Measurements from ENCODE around the gene GDF11. TPM values are rescaled to one million over a fixed set of nuclear protein-coding genes. Genes with fewer than 3 reads are reported as not detected.

Gene GDF11
- total RNA-seq, 1 experiment from 2014 or later = 31.8 TPM

- Mint-ChIP-seq H3K4me3 (no peak overlapping the region), H3K27ac (no peak overlapping the region), H3K36me3 (ENCODE audit: insufficient read depth in 1 of 3, low read depth in 3 of 3) (peaks cover 25 to 51% (median 48%) of the 10 kb centered on the region in 3 experiments), H3K9me3 (no peaks in the 10 kb centered on the region), H3K4me1 (no peaks in the 10 kb centered on the region), H3K27me3 (ENCODE audit: low read depth) (no peaks in the 10 kb centered on the region)
- H2BK15ac ChIP-seq (ENCODE audit: low read depth, low read length) = no peak overlapping the region
- no peaks in the 10 kb centered on the region for H3K23me2 ChIP-seq (ENCODE audit: insufficient read length, low read depth, low read length, poor library complexity, severe bottlenecking)
- H2BK5ac ChIP-seq (ENCODE audit: insufficient read length, low read length) = no peak overlapping the region
- H3K27ac ChIP-seq (ENCODE audit: insufficient read length, low read depth, low read length) = no peak overlapping the region
- H3K4me2 ChIP-seq (ENCODE audit: insufficient read depth, insufficient read length, low read length) = no peak overlapping the region
- H2AFZ ChIP-seq (ENCODE audit: low read length) = no peak overlapping the region
- H3K56ac ChIP-seq (ENCODE audit: insufficient read length, low read depth, low read length) = no peak overlapping the region
- no peaks in the 10 kb centered on the region for H4K20me1 ChIP-seq (ENCODE audit: control insufficient read depth, insufficient read depth, insufficient read length)
- H3T11ph ChIP-seq (ENCODE audit: low read length) = no peak overlapping the region
- H2BK120ac ChIP-seq (ENCODE audit: low read depth, low read length, poor library complexity, severe bottlenecking) = no peak overlapping the region
- H3K79me2 ChIP-seq (ENCODE audit: insufficient read depth, low read length) = no peaks in the 10 kb centered on the region
- no peaks in the 10 kb centered on the region for H3K79me1 ChIP-seq (ENCODE audit: insufficient read depth, low read depth, low read length, poor library complexity, severe bottlenecking)
- no peak overlapping the region for H3K18ac ChIP-seq (ENCODE audit: insufficient read length, low read depth, low read length)
- no peak overlapping the region for H4K5ac ChIP-seq (ENCODE audit: insufficient read length, low read depth, low read length)
- H4K8ac ChIP-seq (replicated peaks; ENCODE audit: insufficient read length, low read depth, low read length) = no peak overlapping the region
- no peak overlapping the region for H3K9ac ChIP-seq (ENCODE audit: extremely low read depth, insufficient read length, low read length)
- H3K14ac ChIP-seq (ENCODE audit: insufficient read depth, low read length) = no peak overlapping the region
- no peaks in the 10 kb centered on the region for H3K4me1 ChIP-seq (ENCODE audit: insufficient read depth, low read length)
- no peak overlapping the region for H2BK20ac ChIP-seq (ENCODE audit: low read depth, low read length, poor library complexity, severe bottlenecking)
- H3K23ac ChIP-seq (ENCODE audit: insufficient read length, low read depth, low read length) = no peak overlapping the region
- H2BK12ac ChIP-seq (ENCODE audit: insufficient read length, low read depth, low read length) = no peak overlapping the region
- no peaks in the 10 kb centered on the region for H3K9me3 ChIP-seq (ENCODE audit: control insufficient read depth, low read depth, low read length)
- no peak overlapping the region for H4K91ac ChIP-seq (ENCODE audit: insufficient read length, low read depth, low read length)
- no peak overlapping the region for H2AK5ac ChIP-seq (ENCODE audit: insufficient read length, low read length)
- H3K27me3 ChIP-seq (ENCODE audit: insufficient read depth, low read length) = no peaks in the 10 kb centered on the region; the same call in 1 of the 2 replicates
- TF ChIP-seq, protein P1, sequence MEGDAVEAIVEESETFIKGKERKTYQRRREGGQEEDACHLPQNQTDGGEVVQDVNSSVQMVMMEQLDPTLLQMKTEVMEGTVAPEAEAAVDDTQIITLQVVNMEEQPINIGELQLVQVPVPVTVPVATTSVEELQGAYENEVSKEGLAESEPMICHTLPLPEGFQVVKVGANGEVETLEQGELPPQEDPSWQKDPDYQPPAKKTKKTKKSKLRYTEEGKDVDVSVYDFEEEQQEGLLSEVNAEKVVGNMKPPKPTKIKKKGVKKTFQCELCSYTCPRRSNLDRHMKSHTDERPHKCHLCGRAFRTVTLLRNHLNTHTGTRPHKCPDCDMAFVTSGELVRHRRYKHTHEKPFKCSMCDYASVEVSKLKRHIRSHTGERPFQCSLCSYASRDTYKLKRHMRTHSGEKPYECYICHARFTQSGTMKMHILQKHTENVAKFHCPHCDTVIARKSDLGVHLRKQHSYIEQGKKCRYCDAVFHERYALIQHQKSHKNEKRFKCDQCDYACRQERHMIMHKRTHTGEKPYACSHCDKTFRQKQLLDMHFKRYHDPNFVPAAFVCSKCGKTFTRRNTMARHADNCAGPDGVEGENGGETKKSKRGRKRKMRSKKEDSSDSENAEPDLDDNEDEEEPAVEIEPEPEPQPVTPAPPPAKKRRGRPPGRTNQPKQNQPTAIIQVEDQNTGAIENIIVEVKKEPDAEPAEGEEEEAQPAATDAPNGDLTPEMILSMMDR (conservative IDR thresholded peaks at IDR 0.05) = no peak
- no peak for DNase-seq
- H3K4ac ChIP-seq (ENCODE audit: low read depth, low read length) = no peak overlapping the region
- no CpG with 5 or more reads among the region's 16 CpGs for WGBS (ENCODE audit: extremely low coverage, insufficient read length, low lambda C conversion rate)
These were observed 44.5 kb upstream of the GDF11 start for GRCh38 chr12:55698241-55698955.
